GM12878 (cell line): ENCODE data around the gene NIPAL1.

Source experiments
- CTCF ChIP-seq, 3 experiments: IDR thresholded peaks in 2 of 3; conservative IDR thresholded peaks in 1 of 3; 2 replicates each; pipeline ENCODE4 v1.5.1; 2011; ENCODE audit warnings: low read depth in 3 of 3, low read length in 3 of 3, mild to moderate bottlenecking in 3 of 3, control low read depth in 2 of 3, moderate library complexity in 2 of 3, inconsistent platforms in 1 of 3, mixed read lengths in 1 of 3; ENCODE audit not compliant: control insufficient read depth in 2 of 3, insufficient read depth in 1 of 3; ENCODE audit errors: extremely low read depth in 1 of 3
- HCFC1 ChIP-seq: fragments of 150-350 bp; IDR thresholded peaks from 2 replicates; pipeline ENCODE4 v1.6.1; 2014; ENCODE audit warnings: low read length
- POLR2A ChIP-seq: IDR thresholded peaks from 2 replicates; pipeline ENCODE4 v1.6.1; 2011; ENCODE audit warnings: low read depth, mild to moderate bottlenecking, low read length

GRCh38 chr4:48027653-48028052, 11.1 kb downstream of the NIPAL1 start:
- no peak for TF ChIP-seq POLR2A
- TF ChIP-seq CTCF (IDR thresholded peaks at IDR 0.05 in 2 of 3, conservative IDR thresholded peaks at IDR 0.05 in 1 of 3; ENCODE audit: control insufficient read depth in 2 of 3, extremely low read depth in 1 of 3, insufficient read depth in 1 of 3, low read depth in 3 of 3, low read length in 3 of 3): no peak
- no peak for TF ChIP-seq HCFC1
